CD4-positive, alpha-beta T cell treated with Interleukin-15 for 4 hours (primary cell): Measurements from ENCODE around the gene STK10.
"Not testable (repeated sequence)": the region's sequence is repeated elsewhere in the genome, so short reads cannot be mapped to it uniquely, and the experiment has no call there.

Experiments
- DNase-seq: peaks from one replicate; pipeline ENCODE4 v3.0.0-alpha.2; 2020; ENCODE audit warnings: low spot score

Gene STK10

GRCh38 chr5:172165465-172165864 is 22.6 kb downstream of the STK10 start:
- DNase-seq, result no peak

- no peak for DNase-seq
Observed at GRCh38 chr5:172164769-172165212, 23.2 kb downstream of the STK10 start.

- DNase-seq, result no peak
Observed at GRCh38 chr5:172163346-172163745, 24.7 kb downstream of the STK10 start.

GRCh38 chr5:172162987-172163343 is 25.1 kb downstream of the STK10 start:
- DNase-seq, result no peak

GRCh38 chr5:172162323-172162986 is 25.6 kb downstream of the STK10 start:
- no peak for DNase-seq

GRCh38 chr5:172160506-172160905 is 27.5 kb downstream of the STK10 start:
- no peak for DNase-seq

GRCh38 chr5:172159016-172159415 is 29.0 kb downstream of the STK10 start:
- DNase-seq, result no peak

- no peak for DNase-seq
Observed at GRCh38 chr5:172156541-172156994, 31.5 kb downstream of the STK10 start.

DNA sequence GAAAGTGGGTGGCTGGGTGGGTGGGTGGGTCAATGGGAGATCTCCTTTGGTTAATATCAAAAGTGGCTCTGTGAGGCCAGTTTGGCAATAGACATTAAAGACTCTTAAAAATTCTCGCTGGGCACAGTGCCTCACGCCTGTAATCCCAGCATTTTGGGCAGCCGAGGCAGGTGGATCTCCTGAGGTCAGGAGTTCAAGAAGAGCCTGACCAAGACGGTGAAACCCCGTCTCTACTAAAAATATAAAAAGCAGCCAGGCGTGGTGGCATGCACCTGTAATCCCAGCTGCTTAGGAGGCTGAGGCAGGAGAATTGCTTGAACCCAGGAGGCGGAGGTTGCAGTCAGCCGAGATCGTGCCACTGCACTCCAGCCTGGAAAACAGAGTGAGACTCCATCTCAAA is 32.9 kb downstream of the STK10 start:
- DNase-seq, result not testable (repeated sequence)

- no peak for DNase-seq
Observed at GRCh38 chr5:172153695-172154094, 34.3 kb downstream of the STK10 start.

DNA sequence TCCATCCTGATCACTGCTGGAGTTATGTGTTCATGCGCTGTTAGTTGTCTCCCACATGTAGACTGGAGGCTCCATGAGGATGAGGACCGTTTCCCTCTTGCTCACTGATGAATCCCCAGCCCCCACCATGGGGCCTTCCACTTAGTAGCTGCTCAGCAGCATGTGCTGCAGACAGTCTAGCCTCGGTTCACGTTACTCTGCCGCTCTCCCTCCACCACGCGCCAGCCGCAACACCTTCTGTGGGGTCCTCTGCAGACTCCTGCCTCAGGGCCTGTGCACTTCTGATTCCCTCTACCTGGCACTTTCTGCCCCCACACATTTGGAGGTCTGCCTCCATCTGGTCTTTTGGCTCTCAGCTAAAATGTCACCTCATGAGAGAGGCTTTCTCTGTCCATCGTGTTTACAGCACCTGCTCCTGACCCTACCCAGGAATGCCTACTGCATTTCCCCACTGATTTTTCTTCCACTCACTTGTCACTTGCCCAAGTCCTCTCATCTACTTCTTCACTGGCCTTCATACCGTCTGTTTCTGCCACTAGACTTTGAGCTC is 36.3 kb downstream of the STK10 start:
- DNase-seq, result no peak

- no peak for DNase-seq
Observed at GRCh38 chr5:172150514-172151425, 37.3 kb downstream of the STK10 start.

- DNase-seq, result not testable (repeated sequence)
Observed at GRCh38 chr5:172149481-172149880, 38.5 kb downstream of the STK10 start.

GRCh38 chr5:172149073-172149472 is 39.0 kb downstream of the STK10 start:
- no peak for DNase-seq

GRCh38 chr5:172148381-172148780 is 39.6 kb downstream of the STK10 start:
- DNase-seq, result no peak

- no peak for DNase-seq
Observed at GRCh38 chr5:172147857-172148256, 40.2 kb downstream of the STK10 start.

- no peak for DNase-seq
Observed at GRCh38 chr5:172146748-172147092, 41.3 kb downstream of the STK10 start.

GRCh38 chr5:172145870-172146747 is 41.9 kb downstream of the STK10 start:
- DNase-seq, result no peak

DNA sequence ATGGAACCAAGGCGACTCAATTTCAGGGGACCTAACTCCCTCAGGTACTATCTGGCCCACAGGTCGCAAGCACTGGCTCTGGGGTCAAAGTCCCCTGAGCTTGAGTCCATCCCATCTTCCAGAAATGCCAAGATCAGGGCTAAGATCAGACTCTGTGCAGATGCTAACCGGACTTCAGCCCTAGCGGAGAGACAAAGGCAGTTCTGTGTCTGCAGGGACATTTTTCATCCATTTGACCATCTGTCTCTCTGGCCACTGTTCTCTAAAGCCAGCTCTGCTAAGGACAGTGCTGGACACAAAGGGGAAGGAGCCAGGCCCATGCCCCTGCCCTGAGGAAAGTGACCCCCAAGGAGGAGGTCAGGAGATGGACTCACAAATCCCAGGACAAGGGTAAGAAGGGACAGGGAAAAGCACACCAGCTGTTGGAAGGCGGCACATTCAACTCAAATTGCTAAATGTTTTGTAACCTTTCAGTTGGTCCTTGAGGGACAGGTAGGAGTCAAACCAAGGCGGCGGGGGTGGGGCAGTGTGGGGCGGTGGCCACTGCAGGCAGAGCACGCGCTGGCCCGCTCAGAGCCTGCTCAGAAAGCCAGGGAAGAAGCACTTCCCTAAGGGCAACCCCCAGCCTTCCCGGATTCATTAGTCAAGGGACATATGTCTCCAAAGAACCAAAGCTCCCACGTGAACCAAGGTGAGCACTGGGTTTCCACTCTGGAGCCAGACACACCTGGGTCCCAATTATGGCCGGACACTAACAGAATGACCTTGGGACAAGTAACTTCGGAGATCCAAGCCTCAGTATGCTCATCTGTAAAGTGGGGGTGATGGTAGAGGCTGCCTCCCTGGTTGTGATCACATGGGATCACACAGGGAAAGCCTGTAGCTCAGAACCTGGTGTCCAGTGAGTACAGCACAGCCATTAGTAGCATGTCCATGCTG is 42.8 kb downstream of the STK10 start:
- DNase-seq, result no peak

DNA sequence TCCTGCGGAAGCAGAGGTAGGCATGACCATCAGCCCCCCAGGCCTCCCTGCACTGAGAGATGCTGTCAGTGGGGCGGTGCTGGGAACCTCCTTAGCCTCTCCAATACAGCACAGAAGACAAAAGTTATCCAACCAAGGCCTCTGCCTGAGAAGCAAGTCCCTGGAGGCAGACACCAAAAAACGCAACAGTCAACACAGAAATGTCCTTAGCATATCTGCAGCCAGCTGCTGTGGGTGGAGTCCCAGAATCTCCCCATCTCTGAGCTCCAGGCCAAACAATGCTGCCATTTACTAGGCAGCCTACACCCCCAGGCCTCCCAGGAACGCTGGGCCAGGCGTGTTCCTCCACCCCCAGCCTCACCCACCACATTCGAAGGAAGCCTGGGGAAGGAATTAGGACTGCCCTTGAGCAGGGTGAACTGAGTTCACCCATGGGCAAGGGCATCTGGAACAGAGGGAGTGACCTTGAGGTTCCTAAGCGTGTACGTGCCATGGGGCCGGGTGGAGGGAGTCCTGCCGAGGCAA is 43.7 kb downstream of the STK10 start:
- no peak for DNase-seq

GRCh38 chr5:172143875-172144274 is 44.1 kb downstream of the STK10 start:
- DNase-seq, result no peak
